ENCODE measurements around the gene TPSG1.
"Not testable (repeated sequence)": the region's sequence is repeated elsewhere in the genome, so short reads cannot be mapped to it uniquely, and the experiment has no call there.

Gene TPSG1

GRCh38 chr16:1213796-1214372 lies 11.2 kb downstream of the TPSG1 start:
- no peak for DNase-seq

GRCh38 chr16:1213231-1213630 lies 11.8 kb downstream of the TPSG1 start:
- no peak for DNase-seq

GRCh38 chr16:1212616-1213194 lies 12.4 kb downstream of the TPSG1 start:
- no peak for DNase-seq

GRCh38 chr16:1211451-1212268 lies 13.4 kb downstream of the TPSG1 start:
- no peak for DNase-seq

- no peak for DNase-seq
Observed at GRCh38 chr16:1210461-1210860, 14.6 kb downstream of the TPSG1 start.

- no peak for DNase-seq
Observed at GRCh38 chr16:1209081-1209480, 16.0 kb downstream of the TPSG1 start.

DNA sequence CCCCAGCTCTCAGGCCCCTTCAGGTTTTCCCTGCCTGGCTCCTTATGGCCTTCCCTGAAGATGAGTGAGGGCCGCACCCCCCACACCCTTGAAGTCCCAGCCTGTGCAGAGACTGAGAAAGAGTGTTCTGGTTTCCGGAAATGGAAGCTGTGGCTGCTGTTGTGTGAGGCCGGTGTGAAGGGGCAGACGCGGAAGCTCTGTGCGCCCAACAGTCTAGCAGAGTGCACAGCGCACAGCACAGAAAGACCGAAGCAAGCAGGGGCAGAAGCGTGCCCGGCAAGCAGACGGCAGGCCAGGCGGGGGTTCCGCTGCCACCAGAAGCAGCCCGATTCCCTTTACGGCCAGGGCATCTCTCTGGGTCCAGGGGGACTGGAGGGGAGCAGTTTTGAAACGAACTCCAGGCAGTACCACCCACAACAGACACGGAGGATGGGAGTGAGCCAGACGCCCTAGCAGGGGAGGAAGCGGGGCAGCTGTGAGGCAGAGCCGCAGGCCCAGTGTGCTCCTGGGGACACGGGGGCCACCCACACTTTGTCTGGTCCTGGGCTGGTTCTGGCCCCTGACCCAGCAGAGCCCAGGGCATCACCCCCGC lies 16.7 kb downstream of the TPSG1 start:
- no peak for DNase-seq

DNA sequence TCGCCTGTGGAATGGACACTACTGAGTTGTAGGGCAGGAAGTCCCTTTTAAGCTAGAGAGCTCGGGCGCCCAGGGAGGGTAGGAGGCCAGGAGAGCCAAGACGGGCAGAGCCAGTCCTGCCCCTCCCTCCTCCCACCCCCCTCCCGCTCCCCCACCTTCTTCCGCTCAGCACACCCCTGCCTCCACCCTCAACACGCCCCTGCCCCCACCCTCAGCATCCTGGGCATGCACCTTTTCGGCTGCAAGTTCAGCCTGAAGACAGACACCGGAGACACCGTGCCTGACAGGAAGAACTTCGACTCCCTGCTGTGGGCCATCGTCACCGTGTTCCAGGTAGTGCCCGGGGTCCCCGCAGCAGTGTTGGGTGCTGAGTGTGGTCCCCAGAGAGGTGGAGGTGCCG lies 18.3 kb downstream of the TPSG1 start:
- DNase-seq, result no peak

DNA sequence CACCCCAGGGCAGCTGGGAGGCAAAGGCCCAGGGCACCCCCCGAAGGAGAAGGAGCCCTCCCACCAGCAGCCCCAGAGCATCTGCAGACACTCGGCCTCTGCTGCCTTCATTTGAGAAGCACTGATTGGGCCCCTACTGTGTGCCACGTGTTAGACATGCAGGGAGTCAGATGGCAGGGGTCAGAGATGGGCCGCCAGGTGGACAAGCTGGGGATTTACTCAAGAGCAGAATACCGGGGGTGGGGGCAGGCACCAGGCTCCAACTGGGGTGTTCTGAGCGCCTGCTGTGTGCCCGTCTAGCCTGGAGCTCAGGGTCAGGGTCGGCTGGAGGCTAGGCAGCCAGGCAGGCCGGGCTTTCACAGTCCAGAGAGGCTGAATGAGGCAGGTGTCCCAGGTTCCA lies 18.7 kb downstream of the TPSG1 start:
- no peak for DNase-seq

DNA sequence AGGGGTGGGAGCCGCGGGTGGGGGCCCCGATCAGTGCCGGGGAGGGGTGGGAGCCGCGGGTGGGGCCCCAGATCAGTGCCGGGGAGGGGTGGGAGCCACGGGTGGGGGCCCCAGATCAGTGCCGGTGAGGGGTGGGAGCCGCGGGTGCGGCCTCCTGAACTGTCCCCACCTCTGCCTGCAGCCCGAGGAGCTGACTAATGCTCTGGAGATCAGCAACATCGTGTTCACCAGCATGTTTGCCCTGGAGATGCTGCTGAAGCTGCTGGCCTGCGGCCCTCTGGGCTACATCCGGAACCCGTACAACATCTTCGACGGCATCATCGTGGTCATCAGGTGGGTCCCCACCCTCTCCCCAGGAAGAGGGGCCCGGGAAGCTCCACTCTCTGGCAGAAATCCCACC lies 20.1 kb downstream of the TPSG1 start:
- no peak for DNase-seq

DNA sequence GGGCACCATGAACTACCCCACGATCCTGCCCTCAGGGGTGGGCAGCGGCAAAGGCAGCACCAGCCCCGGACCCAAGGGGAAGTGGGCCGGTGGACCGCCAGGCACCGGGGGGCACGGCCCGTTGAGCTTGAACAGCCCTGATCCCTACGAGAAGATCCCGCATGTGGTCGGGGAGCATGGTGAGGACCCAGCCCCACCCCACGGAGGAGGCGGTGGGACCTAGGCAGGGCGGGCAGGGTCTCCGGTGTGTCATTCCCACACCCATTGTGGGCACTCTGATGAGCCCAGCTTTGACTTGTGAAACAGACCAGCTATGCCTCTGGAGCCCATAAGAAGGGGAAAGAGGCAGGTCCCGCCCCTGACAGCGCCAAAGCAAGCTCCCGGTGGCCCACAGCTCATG lies 22.8 kb downstream of the TPSG1 start:
- DNase-seq, result no peak

GRCh38 chr16:1201444-1201843 lies 23.6 kb downstream of the TPSG1 start:
- no peak for DNase-seq

DNA sequence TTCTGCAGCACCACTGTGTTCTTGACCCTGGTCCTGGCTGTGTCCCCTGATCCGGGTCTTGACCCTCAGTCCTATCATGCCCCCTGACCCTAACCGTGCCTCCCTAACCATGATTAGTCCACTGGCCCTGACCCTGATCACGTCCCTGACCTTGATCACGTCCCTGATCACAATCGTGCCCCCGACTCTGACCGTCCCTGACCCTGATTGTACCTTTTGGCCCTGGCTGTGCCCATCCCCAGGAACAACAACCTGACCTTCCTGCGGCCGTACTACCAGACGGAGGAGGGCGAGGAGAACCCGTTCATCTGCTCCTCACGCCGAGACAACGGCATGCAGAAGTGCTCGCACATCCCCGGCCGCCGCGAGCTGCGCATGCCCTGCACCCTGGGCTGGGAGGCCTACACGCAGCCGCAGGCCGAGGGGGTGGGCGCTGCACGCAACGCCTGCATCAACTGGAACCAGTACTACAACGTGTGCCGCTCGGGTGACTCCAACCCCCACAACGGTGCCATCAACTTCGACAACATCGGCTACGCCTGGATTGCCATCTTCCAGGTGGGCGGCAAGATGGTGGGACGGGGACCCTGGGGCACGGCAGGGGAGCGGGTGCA lies 24.9 kb downstream of the TPSG1 start:
- no peak for DNase-seq

DNA sequence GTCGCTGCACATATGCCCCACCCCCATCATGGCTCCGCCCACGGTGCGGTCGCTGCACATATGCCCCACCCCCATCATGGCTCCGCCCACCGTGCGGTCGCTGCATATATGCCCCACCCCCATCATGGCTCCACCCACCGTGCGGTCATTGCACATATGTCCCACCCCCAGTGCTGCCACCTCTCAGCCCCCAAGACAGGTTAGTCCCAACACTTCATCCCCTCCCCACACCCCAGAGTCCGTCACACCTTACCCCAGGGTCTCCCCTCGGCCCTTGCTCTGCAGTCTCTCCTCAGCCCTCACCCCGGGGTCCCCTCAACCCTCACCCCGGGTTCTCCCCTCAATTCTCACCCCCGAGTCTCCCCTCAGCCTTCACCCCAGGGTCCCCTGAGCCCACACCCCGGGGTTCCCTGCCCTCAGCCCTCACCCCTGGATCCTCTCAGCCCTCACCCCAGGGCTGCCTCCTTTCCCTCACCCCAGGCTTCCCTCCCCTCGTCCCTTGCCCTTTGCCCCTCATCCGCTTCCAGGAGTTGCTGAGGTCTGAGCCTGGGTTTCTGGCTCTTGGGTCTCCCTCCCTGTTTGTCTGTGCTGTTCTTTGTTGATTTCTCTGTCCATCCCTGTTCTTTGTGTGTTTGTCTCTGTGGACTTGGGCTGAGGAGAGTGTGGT lies 25.6 kb downstream of the TPSG1 start:
- DNase-seq, result no peak

DNA sequence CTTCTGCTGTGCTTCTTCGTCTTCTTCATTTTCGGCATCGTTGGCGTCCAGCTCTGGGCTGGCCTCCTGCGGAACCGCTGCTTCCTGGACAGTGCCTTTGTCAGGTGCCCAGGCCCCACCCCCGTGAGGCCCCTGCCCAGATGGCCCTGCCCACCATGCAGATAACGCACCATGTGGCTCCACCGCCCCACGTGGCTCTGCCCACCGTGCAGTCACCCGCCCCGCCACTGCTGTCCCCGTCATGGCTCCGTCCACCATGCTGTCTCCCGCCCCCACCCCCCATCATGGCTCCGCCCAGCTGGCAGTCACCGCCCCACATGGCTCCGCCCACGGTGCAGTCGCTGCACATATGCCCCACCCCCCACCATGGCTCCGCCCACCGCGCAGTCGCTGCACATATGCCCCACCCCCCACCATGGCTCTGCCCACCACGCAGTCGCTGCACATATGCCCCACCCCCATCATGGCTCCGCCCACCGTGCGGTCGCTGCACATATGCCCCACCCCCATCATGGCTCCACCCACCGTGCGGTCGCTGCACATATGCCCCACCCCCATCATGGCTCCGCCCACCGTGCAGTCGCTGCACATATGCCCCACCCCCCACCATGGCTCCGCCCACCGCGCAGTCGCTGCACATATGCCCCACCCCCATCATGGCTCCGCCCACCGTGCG lies 26.3 kb downstream of the TPSG1 start:
- not testable (repeated sequence) for DNase-seq

- DNase-seq, result no peak
Observed at GRCh38 chr16:1198194-1198593, 26.9 kb downstream of the TPSG1 start.

GRCh38 chr16:1197237-1197866 lies 27.7 kb downstream of the TPSG1 start:
- no peak for DNase-seq

DNA sequence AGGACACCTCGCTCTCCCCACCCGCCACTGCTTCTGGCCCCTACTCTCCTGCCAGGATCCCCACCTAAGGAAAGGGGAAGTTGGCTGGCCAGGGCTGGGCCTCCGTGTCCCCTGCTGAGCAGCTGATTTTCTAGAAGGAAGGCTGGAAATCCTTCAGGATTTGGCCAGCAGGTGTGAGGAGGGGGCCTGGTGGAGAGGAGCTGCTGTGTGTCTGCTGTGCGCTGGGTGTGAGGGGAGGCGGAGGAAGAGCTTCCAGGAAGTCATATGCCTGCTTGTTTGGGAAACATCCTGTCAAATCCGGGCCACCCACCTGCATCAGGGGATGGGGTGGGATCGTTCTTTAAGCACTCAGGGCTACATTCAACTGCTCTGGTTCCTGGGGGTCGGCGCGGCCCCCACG lies 28.6 kb downstream of the TPSG1 start:
- no peak for DNase-seq

DNA sequence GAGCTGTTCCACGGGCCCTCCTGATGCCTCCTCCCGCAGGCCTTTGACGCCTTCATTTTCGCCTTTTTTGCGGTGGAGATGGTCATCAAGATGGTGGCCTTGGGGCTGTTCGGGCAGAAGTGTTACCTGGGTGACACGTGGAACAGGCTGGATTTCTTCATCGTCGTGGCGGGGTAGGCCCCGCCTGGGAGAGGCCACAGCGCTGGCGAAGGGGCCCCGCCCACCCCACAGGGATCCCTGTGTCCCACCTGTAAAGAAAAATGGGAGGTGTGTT lies 29.7 kb downstream of the TPSG1 start:
- DNase-seq, result no peak

DNA sequence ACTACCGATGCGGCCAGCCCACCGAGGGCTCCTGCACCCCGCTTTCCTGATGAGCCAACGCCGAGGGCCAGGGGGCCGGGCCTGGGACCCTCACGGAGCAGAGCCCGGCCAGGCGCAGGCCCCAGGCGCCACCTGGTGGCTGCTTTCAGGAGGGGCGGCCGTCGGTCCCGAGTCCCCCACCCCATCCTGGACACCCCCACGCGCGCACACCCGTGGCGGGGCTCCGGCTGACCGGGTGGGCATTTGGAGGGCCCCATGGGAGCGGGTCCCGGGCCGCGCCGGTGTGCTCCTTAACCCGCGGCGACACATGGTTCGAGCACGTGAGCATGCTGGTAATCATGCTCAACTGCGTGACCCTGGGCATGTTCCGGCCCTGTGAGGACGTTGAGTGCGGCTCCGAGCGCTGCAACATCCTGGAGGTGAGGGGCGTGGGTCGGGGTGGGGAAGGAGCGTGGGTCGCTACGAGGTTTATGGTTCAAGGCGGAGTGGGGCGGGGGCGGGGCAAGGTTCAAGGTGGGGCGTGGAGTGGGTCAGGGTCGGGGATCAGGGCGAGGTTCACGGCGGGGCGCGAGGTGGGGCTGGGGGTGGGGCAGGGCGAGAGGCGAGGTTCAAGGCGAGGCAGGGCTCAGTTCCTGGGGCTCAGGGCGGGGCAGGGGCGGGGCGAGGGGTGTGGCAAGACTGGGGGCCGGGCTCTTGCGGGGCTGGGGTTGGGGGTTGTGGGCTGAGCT lies 30.2 kb downstream of the TPSG1 start:
- no peak for DNase-seq

DNA sequence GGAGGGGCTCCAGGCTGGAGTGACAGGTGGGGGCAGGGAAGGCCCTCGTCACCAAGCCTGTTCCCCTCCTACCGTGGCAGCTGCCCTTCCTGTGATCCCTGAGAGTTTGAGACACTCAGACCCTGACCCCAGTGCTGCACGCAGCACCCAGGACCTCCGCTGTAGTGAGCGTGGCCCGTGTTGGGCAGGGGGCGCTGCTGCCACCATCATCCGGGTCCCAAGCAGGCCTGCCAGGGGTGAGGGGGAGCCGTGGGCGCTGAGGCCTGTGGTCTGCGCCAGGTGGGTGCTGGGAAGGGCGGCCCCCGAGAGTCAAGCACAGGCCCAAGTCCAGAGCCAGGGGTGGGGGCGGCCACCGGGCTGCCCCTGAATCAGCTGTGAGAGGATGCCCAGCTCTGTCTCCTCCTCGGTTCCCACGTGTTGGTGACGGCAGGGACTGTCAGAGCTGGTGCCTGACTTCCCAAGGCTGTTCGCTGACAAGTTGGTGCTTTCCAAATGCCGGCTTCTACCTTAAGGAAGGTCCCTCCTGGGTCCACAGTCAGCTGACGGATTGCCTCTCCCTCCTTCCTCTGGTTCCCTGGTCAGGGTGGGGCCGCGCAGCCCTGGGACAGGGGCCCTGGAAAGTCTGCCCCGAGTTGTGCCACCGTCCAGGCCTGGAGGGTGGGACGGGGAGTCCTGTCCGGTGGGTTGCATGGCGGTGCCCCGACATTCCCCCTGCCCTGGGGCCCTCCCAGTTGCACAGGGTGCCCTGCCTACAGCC lies 31.1 kb downstream of the TPSG1 start:
- no peak for DNase-seq

All from NCI-H446 (cell line).